Calu3 (cell line): ENCODE measurements around the gene PTPRG. TPM values are rescaled to one million over a fixed set of nuclear protein-coding genes. Genes with fewer than 3 reads are reported as not detected.

Experiments used
- BruUV-seq: library from RNA; stranded (reverse); fragments of 400-500 nt; replicated peaks from 2 replicates; lab custom pipeline; 2021; lab: Mats Ljungman, UMichigan
- CTCF ChIA-PET: fragments of 300-600 bp; sonication (Branson Sonifier 250); formaldehyde crosslinking; loops from one replicate; lab custom pipeline; 2022; ENCODE audit warnings: antibody characterized with exemption; lab: Charles Lee
- DNase-seq: peaks from one replicate; pipeline ENCODE4 v3.0.0; 2022
- H3K27ac Mint-ChIP-seq: one replicate; pipeline ENCODE4 v1.8.0; 2022; ENCODE audit warnings: mixed read lengths; ENCODE audit not compliant: unreplicated experiment
- H3K27me3 Mint-ChIP-seq: one replicate; pipeline ENCODE4 v1.8.0; 2022; ENCODE audit warnings: mixed read lengths; ENCODE audit not compliant: unreplicated experiment
- H3K36me3 Mint-ChIP-seq: one replicate; pipeline ENCODE4 v1.8.0; 2022; ENCODE audit warnings: mild to moderate bottlenecking, moderate library complexity, mixed read lengths; ENCODE audit not compliant: insufficient read depth, unreplicated experiment
- H3K4me1 Mint-ChIP-seq: one replicate; pipeline ENCODE4 v1.8.0; 2022; ENCODE audit warnings: mild to moderate bottlenecking, low read depth, mixed read lengths; ENCODE audit not compliant: unreplicated experiment
- H3K4me3 Mint-ChIP-seq: one replicate; pipeline ENCODE4 v1.8.0; 2022; ENCODE audit warnings: mild to moderate bottlenecking, low read depth, moderate library complexity, mixed read lengths; ENCODE audit not compliant: unreplicated experiment
- H3K9me3 Mint-ChIP-seq: one replicate; pipeline ENCODE4 v1.8.0; 2022; ENCODE audit warnings: low read depth, mixed read lengths; ENCODE audit not compliant: unreplicated experiment
- CTCF ChIP-seq: fragments of 200-600 bp; IDR thresholded peaks from one replicate; pipeline ENCODE4 v1.8.0; 2022; ENCODE audit warnings: antibody characterized with exemption; ENCODE audit not compliant: unreplicated experiment
- intact Hi-C: fragments of 100-400 bp; cut with micrococcal nuclease; formaldehyde crosslinking; loops from one replicate; pipeline ENCODE4 v1.10.0; 2022; ENCODE audit not compliant: unreplicated experiment
- total RNA-seq: library from RNA; stranded (reverse); gene quantifications from 2 replicates; pipeline ENCODE4 v1.2.3, GENCODE V29; 2022

Gene PTPRG
- total RNA-seq, 1 experiment from 2014 or later, result 0.35 TPM

GRCh38 chr3:61927332-61927731 lies 366.0 kb downstream of the PTPRG start:
- no peak for DNase-seq
- BruUV-seq, result no TSS peak
- no peak for TF ChIP-seq CTCF
- no peak overlapping the region for H3K27ac Mint-ChIP-seq
- no peaks in the 10 kb centered on the region for H3K4me1 Mint-ChIP-seq
- CTCF ChIA-PET, result no interaction called here
- no peaks in the 10 kb centered on the region for H3K27me3 Mint-ChIP-seq
- H3K9me3 Mint-ChIP-seq, result peaks cover 13% of the 10 kb centered on the region
- H3K36me3 Mint-ChIP-seq, result no peaks in the 10 kb centered on the region
- intact Hi-C loops, result no loop called here
- H3K4me3 Mint-ChIP-seq, result no peak overlapping the region

GRCh38 chr3:61928039-61928438 lies 366.7 kb downstream of the PTPRG start:
- no peaks in the 10 kb centered on the region for H3K36me3 Mint-ChIP-seq
- no peak for TF ChIP-seq CTCF
- CTCF ChIA-PET, result no interaction called here

GRCh38 chr3:61928776-61929314 lies 367.5 kb downstream of the PTPRG start:
- CTCF ChIA-PET, result no interaction called here
- TF ChIP-seq CTCF, result no peak
- no TSS peak for BruUV-seq
- DNase-seq, result no peak
- no peaks in the 10 kb centered on the region for H3K36me3 Mint-ChIP-seq
- peaks cover 14% of the 10 kb centered on the region for H3K9me3 Mint-ChIP-seq
- no peak overlapping the region for H3K4me3 Mint-ChIP-seq
- H3K27ac Mint-ChIP-seq, result no peak overlapping the region
- no peaks in the 10 kb centered on the region for H3K27me3 Mint-ChIP-seq
- H3K4me1 Mint-ChIP-seq, result no peaks in the 10 kb centered on the region
- intact Hi-C loops, result no loop called here

More at GRCh38 chr3:61928039-61928438, 366.7 kb downstream of the PTPRG start:
- DNase-seq, result no peak
- BruUV-seq, result no TSS peak
- intact Hi-C loops, result no loop called here
- no peak overlapping the region for H3K4me3 Mint-ChIP-seq
- H3K27me3 Mint-ChIP-seq, result no peaks in the 10 kb centered on the region
- H3K4me1 Mint-ChIP-seq, result no peaks in the 10 kb centered on the region
- H3K27ac Mint-ChIP-seq, result no peak overlapping the region
- peaks cover 11% of the 10 kb centered on the region for H3K9me3 Mint-ChIP-seq

- Mint-ChIP-seq H3K4me3 (no peak overlapping the region), H3K27me3 (no peaks in the 10 kb centered on the region), H3K4me1 (no peaks in the 10 kb centered on the region), H3K27ac (no peak overlapping the region), H3K9me3 (peaks cover 15% of the 10 kb centered on the region), H3K36me3 (no peaks in the 10 kb centered on the region)
- no TSS peak for BruUV-seq
- no peak for TF ChIP-seq CTCF
- no peak for DNase-seq
- intact Hi-C loops, result no loop called here
- CTCF ChIA-PET, result no interaction called here
These were observed 368.2 kb downstream of the PTPRG start for GRCh38 chr3:61929617-61930016.
